ENCODE results near the gene ATP5F1B. TPM values are rescaled to one million over a fixed set of nuclear protein-coding genes. Genes with fewer than 3 reads are reported as not detected.
A peak's percentile ranks its signal among the peaks of the same experiment; 100 is the strongest.

Gene ATP5F1B
- polyA plus RNA-seq, 2 of the 4 experiments (the other 2 are of a cell fraction), result 778 to 1,500 TPM

- Histone ChIP-seq H3K4me2 (peak overlapping the region; percentile 79), H3K4me3 (peak overlapping the region; percentile 78), H3K4me1 (peaks cover 17% of the 10 kb centered on the region; the same call in 2 of the 3 replicates), H3K9me3 (no peaks in the 10 kb centered on the region), H3K27ac (peak overlapping the region; percentile 88 to 91)
- CTCF ChIA-PET, result interaction anchor here (0.5 to 4.3 kb wide), 4 partner anchors 9 to 744 kb away, joined by 3 to 37 read pairs (median 3); no protein-coding TSS in a partner anchor
- FAIRE-seq (no peak), ATAC-seq (no peak), DNase-seq (ENCODE audit: low read depth in 1 of 2, low spot score in 1 of 2) (no peak)
- no peak for TF ChIP-seq POLR2A (IDR thresholded peaks at IDR 0.05; ENCODE audit: low read length)
- TF ChIP-seq ZFP36 (IDR thresholded peaks at IDR 0.05; ENCODE audit: borderline replicate concordance, partially characterized antibody), result no peak
- no peak for TF ChIP-seq GATA3 (IDR thresholded peaks at IDR 0.05; ENCODE audit: borderline replicate concordance)
- TF ChIP-seq NPAS2 (CRISPR knock-in tag; IDR thresholded peaks at IDR 0.05; ENCODE audit: borderline replicate concordance), result no peak
- no peak for TF ChIP-seq ESRRA (IDR thresholded peaks at IDR 0.05; ENCODE audit: borderline replicate concordance, low read length)
- no peak for TF ChIP-seq NFE2L2 (conservative IDR thresholded peaks at IDR 0.05; ENCODE audit: low read length)
- TF ChIP-seq, protein P1, sequence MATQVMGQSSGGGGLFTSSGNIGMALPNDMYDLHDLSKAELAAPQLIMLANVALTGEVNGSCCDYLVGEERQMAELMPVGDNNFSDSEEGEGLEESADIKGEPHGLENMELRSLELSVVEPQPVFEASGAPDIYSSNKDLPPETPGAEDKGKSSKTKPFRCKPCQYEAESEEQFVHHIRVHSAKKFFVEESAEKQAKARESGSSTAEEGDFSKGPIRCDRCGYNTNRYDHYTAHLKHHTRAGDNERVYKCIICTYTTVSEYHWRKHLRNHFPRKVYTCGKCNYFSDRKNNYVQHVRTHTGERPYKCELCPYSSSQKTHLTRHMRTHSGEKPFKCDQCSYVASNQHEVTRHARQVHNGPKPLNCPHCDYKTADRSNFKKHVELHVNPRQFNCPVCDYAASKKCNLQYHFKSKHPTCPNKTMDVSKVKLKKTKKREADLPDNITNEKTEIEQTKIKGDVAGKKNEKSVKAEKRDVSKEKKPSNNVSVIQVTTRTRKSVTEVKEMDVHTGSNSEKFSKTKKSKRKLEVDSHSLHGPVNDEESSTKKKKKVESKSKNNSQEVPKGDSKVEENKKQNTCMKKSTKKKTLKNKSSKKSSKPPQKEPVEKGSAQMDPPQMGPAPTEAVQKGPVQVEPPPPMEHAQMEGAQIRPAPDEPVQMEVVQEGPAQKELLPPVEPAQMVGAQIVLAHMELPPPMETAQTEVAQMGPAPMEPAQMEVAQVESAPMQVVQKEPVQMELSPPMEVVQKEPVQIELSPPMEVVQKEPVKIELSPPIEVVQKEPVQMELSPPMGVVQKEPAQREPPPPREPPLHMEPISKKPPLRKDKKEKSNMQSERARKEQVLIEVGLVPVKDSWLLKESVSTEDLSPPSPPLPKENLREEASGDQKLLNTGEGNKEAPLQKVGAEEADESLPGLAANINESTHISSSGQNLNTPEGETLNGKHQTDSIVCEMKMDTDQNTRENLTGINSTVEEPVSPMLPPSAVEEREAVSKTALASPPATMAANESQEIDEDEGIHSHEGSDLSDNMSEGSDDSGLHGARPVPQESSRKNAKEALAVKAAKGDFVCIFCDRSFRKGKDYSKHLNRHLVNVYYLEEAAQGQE (IDR thresholded peaks at IDR 0.05), result no peak
- WGBS (ENCODE audit: missing lambda C conversion rate), result 23% methylated on average over 4 of the region's 4 CpGs
- POLR2A ChIA-PET, result interaction anchor here (1.1 kb wide), 1 partner anchor 10 kb away, joined by 4 read pairs; no protein-coding TSS in a partner anchor
Measured at GRCh38 chr12:56644654-56645053, 1.1 kb downstream of the ATP5F1B start.

DNA sequence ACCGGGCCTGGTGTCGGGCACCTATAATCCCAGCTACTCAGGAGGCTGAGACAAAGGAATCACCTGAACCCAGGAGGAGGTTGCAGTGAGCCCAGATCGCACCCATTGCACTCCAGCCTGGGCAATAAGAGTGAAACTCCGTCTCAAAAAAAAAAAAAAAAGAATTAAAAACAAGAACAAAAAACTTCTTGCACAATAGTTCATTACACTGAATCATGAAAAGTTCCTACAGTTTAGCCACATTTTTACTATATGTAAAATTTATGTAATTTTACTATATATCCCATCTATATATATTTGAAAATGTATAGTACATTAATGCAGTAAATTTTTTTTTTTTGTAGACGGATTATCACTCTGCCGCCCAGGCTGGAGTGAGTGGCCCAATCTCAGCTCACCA is 4.6 kb downstream of the ATP5F1B start:
- CTCF ChIA-PET, result interaction anchor here (0.7 to 1.2 kb wide), 2 partner anchors 15 to 97 kb away, joined by 3 read pairs; no protein-coding TSS in a partner anchor
- DNase-seq (ENCODE audit: low read depth in 1 of 2, low spot score in 1 of 2), result no peak
- no peak for ATAC-seq
- Histone ChIP-seq H3K4me3 (no peak overlapping the region), H3K4me1 (peaks cover 27% of the 10 kb centered on the region), H3K4me2 (no peak overlapping the region), H3K9me3 (no peaks in the 10 kb centered on the region), H3K27ac (no peak overlapping the region)
- FAIRE-seq, result no peak
- POLR2A ChIA-PET, result no interaction called here
- 91% methylated on average over 6 of the region's 6 CpGs for WGBS (ENCODE audit: missing lambda C conversion rate)
- no peak for TF ChIP-seq POLR2A (IDR thresholded peaks at IDR 0.05; ENCODE audit: low read length)
- TF ChIP-seq ZC3H11A (IDR thresholded peaks at IDR 0.05), result no peak

- no peaks in the 10 kb centered on the region for H3K9me3 ChIP-seq
- no peak overlapping the region for H3K4me3 ChIP-seq
- peak overlapping the region; percentile 47 to 97; a peak in 5 of 6 replicates for H3K27ac ChIP-seq
- CTCF ChIA-PET, result interaction anchor here (2.3 kb wide), 1 partner anchor 9 kb away, joined by 11 read pairs; no protein-coding TSS in a partner anchor
- no peak for DNase-seq (ENCODE audit: low read depth in 1 of 2, low spot score in 1 of 2)
- WGBS (ENCODE audit: missing lambda C conversion rate), result 46% methylated on average over 2 of the region's 2 CpGs
- peak overlapping the region; percentile 97 for H3K4me2 ChIP-seq
- TF ChIP-seq CHD2 (IDR thresholded peaks at IDR 0.05; ENCODE audit: low read length, partially characterized antibody) (no peak), SMC3 (IDR thresholded peaks at IDR 0.05) (no peak), CHD4 (IDR thresholded peaks at IDR 0.05; ENCODE audit: borderline replicate concordance) (no peak), RCOR1 (IDR thresholded peaks at IDR 0.05; ENCODE audit: low read depth, low read length) (no peak), MAFK (IDR thresholded peaks at IDR 0.05; ENCODE audit: partially characterized antibody) (no peak), NFE2L2 (conservative IDR thresholded peaks at IDR 0.05; ENCODE audit: low read length) (no peak), JUN (IDR thresholded peaks at IDR 0.05) (no peak), RAD21 (conservative IDR thresholded peaks at IDR 0.05 in 1 of 2, IDR thresholded peaks at IDR 0.05 in 1 of 2) (no peak), NPAS2 (CRISPR knock-in tag; IDR thresholded peaks at IDR 0.05; ENCODE audit: borderline replicate concordance) (no peak), POLR2A (IDR thresholded peaks at IDR 0.05; ENCODE audit: low read length) (no peak), KDM1A (IDR thresholded peaks at IDR 0.05; ENCODE audit: low read depth) (no peak), POLR2AphosphoS2 (conservative IDR thresholded peaks at IDR 0.05; ENCODE audit: low read length) (no peak), HOXB13 (CRISPR knock-in tag; IDR thresholded peaks at IDR 0.05; ENCODE audit: low read depth) (no peak)
- TF ChIP-seq, protein P2, sequence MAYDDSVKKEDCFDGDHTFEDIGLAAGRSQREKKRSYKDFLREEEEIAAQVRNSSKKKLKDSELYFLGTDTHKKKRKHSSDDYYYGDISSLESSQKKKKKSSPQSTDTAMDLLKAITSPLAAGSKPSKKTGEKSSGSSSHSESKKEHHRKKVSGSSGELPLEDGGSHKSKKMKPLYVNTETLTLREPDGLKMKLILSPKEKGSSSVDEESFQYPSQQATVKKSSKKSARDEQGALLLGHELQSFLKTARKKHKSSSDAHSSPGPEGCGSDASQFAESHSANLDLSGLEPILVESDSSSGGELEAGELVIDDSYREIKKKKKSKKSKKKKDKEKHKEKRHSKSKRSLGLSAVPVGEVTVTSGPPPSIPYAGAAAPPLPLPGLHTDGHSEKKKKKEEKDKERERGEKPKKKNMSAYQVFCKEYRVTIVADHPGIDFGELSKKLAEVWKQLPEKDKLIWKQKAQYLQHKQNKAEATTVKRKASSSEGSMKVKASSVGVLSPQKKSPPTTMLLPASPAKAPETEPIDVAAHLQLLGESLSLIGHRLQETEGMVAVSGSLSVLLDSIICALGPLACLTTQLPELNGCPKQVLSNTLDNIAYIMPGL (CRISPR knock-in tag; IDR thresholded peaks at IDR 0.05; ENCODE audit: borderline replicate concordance), result no peak
- no peak for ATAC-seq
- POLR2A ChIA-PET, result interaction anchor here (1.1 kb wide), 1 partner anchor 50 kb away, joined by 4 read pairs; the partner anchor contains the start of gene PTGES3
- H3K4me1 ChIP-seq, result peaks cover 27% of the 10 kb centered on the region
- FAIRE-seq, result no peak
Measured at GRCh38 chr12:56637621-56638020, 8.2 kb downstream of the ATP5F1B start.
